PC-9 (cell line): ENCODE data around the gene DHX16.

Experiments used
- CTCF ChIP-seq: fragments of 200-600 bp; sonication (generic); conservative IDR thresholded peaks from 2 replicates; pipeline ENCODE4 v1.6.1; 2017; ENCODE audit warnings: mixed run types, antibody characterized with exemption, mild to moderate bottlenecking, moderate library complexity
- EZH2 ChIP-seq: fragments of 200-600 bp; sonication (generic); IDR thresholded peaks from 2 replicates; pipeline ENCODE4 v1.8.0; 2017; ENCODE audit warnings: antibody characterized with exemption, low read depth

- TF ChIP-seq CTCF (no peak), EZH2 (no peak)
Measured at GRCh38 chr6:30618270-30618797, 54.5 kb downstream of the DHX16 start.
